GM23338 (cell line): ENCODE results near the gene APMAP. TPM values are rescaled to one million over a fixed set of nuclear protein-coding genes. Genes with fewer than 3 reads are reported as not detected.

Experiments used
- EZH2phosphoT487 ChIP-seq: fragments of 200-600 bp; sonication (generic); IDR thresholded peaks from one replicate; pipeline ENCODE4 v1.8.1; 2018; ENCODE audit warnings: antibody characterized with exemption; ENCODE audit not compliant: unreplicated experiment
- POLR2AphosphoS5 ChIP-seq: IDR thresholded peaks from 2 replicates; pipeline ENCODE4 v1.6.1; 2016; ENCODE audit warnings: antibody characterized with exemption, low read depth
- REST ChIP-seq: IDR thresholded peaks from one replicate; pipeline ENCODE4 v1.6.1; 2018; ENCODE audit warnings: antibody characterized with exemption; ENCODE audit not compliant: unreplicated experiment
- polyA plus RNA-seq: library from polyadenylated mRNA; unstranded; fragments of >200 nt; fragmentation: Nextera tagmentation; extraction: Ambion mirVana; gene quantifications from 2 replicates; pipeline ENCODE4 v1.2.1, GENCODE V29; 2016
- total RNA-seq: library from RNA; depleted of rRNA; stranded (reverse); fragments of >200 nt; shearing (Covaris generic); gene quantifications from 2 replicates; pipeline ENCODE4 v1.2.3, GENCODE V29; 2014
- TF ChIP-seq, protein P1 (sequence below): fragments of 250-450 bp; sonication (Bioruptor Pico); IDR thresholded peaks from 2 replicates; pipeline ENCODE4 v1.5.0; 2020; ENCODE audit warnings: mild to moderate bottlenecking, moderate library complexity

APMAP gene
- total and polyA plus RNA-seq, 2 experiments from 2014 or later, result 31.7 to 72.3 TPM

- TF ChIP-seq, protein P1, sequence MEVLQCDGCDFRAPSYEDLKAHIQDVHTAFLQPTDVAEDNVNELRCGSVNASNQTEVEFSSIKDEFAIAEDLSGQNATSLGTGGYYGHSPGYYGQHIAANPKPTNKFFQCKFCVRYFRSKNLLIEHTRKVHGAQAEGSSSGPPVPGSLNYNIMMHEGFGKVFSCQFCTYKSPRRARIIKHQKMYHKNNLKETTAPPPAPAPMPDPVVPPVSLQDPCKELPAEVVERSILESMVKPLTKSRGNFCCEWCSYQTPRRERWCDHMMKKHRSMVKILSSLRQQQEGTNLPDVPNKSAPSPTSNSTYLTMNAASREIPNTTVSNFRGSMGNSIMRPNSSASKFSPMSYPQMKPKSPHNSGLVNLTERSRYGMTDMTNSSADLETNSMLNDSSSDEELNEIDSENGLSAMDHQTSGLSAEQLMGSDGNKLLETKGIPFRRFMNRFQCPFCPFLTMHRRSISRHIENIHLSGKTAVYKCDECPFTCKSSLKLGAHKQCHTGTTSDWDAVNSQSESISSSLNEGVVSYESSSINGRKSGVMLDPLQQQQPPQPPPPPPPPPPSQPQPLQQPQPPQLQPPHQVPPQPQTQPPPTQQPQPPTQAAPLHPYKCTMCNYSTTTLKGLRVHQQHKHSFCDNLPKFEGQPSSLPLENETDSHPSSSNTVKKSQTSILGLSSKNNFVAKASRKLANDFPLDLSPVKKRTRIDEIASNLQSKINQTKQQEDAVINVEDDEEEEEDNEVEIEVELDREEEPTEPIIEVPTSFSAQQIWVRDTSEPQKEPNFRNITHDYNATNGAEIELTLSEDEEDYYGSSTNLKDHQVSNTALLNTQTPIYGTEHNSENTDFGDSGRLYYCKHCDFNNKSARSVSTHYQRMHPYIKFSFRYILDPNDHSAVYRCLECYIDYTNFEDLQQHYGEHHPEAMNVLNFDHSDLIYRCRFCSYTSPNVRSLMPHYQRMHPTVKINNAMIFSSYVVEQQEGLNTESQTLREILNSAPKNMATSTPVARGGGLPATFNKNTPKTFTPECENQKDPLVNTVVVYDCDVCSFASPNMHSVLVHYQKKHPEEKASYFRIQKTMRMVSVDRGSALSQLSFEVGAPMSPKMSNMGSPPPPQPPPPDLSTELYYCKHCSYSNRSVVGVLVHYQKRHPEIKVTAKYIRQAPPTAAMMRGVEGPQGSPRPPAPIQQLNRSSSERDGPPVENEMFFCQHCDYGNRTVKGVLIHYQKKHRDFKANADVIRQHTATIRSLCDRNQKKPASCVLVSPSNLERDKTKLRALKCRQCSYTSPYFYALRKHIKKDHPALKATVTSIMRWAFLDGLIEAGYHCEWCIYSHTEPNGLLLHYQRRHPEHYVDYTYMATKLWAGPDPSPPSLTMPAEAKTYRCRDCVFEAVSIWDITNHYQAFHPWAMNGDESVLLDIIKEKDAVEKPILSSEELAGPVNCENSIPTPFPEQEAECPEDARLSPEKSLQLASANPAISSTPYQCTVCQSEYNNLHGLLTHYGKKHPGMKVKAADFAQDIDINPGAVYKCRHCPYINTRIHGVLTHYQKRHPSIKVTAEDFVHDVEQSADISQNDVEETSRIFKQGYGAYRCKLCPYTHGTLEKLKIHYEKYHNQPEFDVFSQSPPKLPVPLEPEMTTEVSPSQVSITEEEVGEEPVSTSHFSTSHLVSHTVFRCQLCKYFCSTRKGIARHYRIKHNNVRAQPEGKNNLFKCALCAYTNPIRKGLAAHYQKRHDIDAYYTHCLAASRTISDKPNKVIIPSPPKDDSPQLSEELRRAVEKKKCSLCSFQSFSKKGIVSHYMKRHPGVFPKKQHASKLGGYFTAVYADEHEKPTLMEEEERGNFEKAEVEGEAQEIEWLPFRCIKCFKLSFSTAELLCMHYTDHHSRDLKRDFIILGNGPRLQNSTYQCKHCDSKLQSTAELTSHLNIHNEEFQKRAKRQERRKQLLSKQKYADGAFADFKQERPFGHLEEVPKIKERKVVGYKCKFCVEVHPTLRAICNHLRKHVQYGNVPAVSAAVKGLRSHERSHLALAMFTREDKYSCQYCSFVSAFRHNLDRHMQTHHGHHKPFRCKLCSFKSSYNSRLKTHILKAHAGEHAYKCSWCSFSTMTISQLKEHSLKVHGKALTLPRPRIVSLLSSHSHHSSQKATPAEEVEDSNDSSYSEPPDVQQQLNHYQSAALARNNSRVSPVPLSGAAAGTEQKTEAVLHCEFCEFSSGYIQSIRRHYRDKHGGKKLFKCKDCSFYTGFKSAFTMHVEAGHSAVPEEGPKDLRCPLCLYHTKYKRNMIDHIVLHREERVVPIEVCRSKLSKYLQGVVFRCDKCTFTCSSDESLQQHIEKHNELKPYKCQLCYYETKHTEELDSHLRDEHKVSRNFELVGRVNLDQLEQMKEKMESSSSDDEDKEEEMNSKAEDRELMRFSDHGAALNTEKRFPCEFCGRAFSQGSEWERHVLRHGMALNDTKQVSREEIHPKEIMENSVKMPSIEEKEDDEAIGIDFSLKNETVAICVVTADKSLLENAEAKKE (CRISPR knock-in tag), result no peak
- TF ChIP-seq EZH2phosphoT487, result no peak
- no peak for TF ChIP-seq POLR2AphosphoS5
- TF ChIP-seq REST, result no peak
Observed at GRCh38 chr20:24994186-24994465, 1.6 kb upstream of the APMAP start (continued).
